Progenitor cell of endocrine pancreas (in vitro differentiated cells): Measurements from ENCODE around the gene RGL4. TPM values are rescaled to one million over a fixed set of nuclear protein-coding genes. Genes with fewer than 3 reads are reported as not detected.

ENCODE experiments used
- DNase-seq: peaks from one replicate; pipeline ENCODE4 v3.0.0; 2021; ENCODE audit warnings: low spot score; ENCODE audit not compliant: unreplicated experiment
- H3K27ac Mint-ChIP-seq: 2 replicates; pipeline ENCODE4 v1.8.0; 2021; ENCODE audit warnings: mild to moderate bottlenecking, moderate library complexity, mixed read lengths
- H3K27me3 Mint-ChIP-seq: 2 replicates; pipeline ENCODE4 v1.8.0; 2021; ENCODE audit warnings: mixed read lengths
- H3K36me3 Mint-ChIP-seq: 2 replicates; pipeline ENCODE4 v1.8.0; 2022; ENCODE audit warnings: mixed read lengths; ENCODE audit not compliant: insufficient read depth
- H3K4me1 Mint-ChIP-seq: 2 replicates; pipeline ENCODE4 v1.8.0; 2021; ENCODE audit warnings: low read depth, mixed read lengths
- H3K4me3 Mint-ChIP-seq: 2 replicates; pipeline ENCODE4 v1.8.0; 2021; ENCODE audit warnings: low read depth, mild to moderate bottlenecking, moderate library complexity, mixed read lengths
- H3K9me3 Mint-ChIP-seq: 2 replicates; pipeline ENCODE4 v1.8.0; 2021; ENCODE audit warnings: low read depth, mixed read lengths
- total RNA-seq: library from RNA; stranded (reverse); gene quantifications from 2 replicates; pipeline ENCODE4 v1.2.1, GENCODE V29; 2021
- TF ChIP-seq, protein P1 (sequence below): fragments of 200-600 bp; sonication (generic); IDR thresholded peaks from one replicate; pipeline ENCODE4 v1.5.0; 2021; ENCODE audit warnings: antibody characterized with exemption, mild to moderate bottlenecking; ENCODE audit not compliant: unreplicated experiment

Gene RGL4
- total RNA-seq, 1 donor from 2014 or later = 0.07 TPM

DNA sequence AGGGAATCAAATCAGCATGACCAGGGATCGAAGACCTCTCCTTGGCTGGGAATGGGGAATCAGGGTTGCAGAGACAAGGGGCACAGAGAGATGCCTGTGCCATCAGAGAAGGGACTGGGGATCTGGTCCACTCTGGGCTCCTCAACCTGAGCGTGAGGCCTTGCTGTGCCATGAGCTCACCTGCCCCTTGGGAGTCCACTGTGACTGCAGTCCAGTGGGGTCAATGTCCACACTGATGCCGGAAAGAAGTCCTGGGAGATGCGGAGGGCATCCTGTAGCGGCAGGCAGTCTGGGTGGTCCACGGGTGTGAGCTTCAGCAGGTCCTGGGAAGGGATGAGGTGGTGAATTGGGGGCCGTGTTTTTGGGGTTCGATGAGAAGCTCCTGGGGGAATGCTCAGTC lies 7.3 kb upstream of the RGL4 start:
- Mint-ChIP-seq H3K27me3 (no peaks in the 10 kb centered on the region), H3K4me1 (no peaks in the 10 kb centered on the region), H3K9me3 (no peaks in the 10 kb centered on the region), H3K27ac (no peak overlapping the region), H3K4me3 (no peak overlapping the region), H3K36me3 (peaks cover 9% of the 10 kb centered on the region)
- DNase-seq = no peak
- TF ChIP-seq, protein P1, sequence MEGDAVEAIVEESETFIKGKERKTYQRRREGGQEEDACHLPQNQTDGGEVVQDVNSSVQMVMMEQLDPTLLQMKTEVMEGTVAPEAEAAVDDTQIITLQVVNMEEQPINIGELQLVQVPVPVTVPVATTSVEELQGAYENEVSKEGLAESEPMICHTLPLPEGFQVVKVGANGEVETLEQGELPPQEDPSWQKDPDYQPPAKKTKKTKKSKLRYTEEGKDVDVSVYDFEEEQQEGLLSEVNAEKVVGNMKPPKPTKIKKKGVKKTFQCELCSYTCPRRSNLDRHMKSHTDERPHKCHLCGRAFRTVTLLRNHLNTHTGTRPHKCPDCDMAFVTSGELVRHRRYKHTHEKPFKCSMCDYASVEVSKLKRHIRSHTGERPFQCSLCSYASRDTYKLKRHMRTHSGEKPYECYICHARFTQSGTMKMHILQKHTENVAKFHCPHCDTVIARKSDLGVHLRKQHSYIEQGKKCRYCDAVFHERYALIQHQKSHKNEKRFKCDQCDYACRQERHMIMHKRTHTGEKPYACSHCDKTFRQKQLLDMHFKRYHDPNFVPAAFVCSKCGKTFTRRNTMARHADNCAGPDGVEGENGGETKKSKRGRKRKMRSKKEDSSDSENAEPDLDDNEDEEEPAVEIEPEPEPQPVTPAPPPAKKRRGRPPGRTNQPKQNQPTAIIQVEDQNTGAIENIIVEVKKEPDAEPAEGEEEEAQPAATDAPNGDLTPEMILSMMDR = no peak

DNA sequence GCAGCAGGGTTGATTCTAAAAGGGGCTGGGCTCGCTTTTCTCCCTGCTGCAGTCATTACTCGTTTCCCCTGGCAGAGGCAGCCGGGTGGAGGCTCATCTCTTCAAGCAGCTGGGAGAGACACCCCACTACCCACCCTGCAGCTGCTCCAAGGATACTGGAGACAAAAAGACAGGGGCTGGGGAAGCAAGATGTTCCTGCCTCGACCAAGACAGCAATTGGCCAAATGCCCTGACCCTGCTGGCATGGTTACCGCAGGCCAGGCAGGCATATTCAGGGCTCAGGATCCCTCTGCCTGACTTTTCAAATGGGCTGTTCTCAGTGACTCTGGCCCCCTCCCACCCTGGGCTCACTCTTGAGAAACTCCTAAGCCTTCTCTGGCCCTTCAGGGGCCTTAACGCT lies 6.8 kb upstream of the RGL4 start:
- Mint-ChIP-seq H3K4me3 (no peak overlapping the region), H3K27me3 (no peaks in the 10 kb centered on the region), H3K36me3 (peaks cover 9% of the 10 kb centered on the region), H3K27ac (no peak overlapping the region), H3K9me3 (no peaks in the 10 kb centered on the region), H3K4me1 (no peaks in the 10 kb centered on the region)
- TF ChIP-seq, protein P1 = no peak
- no peak for DNase-seq

DNA sequence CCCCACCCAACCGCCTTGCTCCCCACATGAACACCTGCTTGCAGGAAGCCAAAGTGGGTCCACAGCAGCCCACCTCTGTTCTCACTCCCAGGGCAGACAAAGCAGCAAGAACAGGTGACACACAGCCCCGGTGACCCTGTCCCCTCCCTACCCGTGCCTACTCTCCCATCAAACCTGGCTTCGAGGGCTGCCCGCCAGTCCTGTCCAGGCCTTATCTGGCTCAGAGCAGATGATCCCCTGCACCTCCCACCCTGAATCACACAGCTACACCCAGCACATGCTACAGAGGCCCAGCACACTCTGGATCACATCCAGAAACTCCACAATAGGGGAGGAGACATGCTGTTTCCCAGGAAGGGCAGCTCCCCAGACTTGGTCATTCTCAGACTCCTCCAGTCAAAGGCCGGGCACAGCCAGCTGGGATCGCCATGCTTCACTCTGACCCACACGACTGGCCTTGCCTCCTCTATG lies 6.2 kb upstream of the RGL4 start:
- peak overlapping the region; percentile 56 for H3K27ac Mint-ChIP-seq
- no peak overlapping the region for H3K4me3 Mint-ChIP-seq
- no peaks in the 10 kb centered on the region for H3K4me1 Mint-ChIP-seq
- TF ChIP-seq, protein P1 = no peak
- H3K9me3 Mint-ChIP-seq = no peaks in the 10 kb centered on the region
- peaks cover 9% of the 10 kb centered on the region for H3K36me3 Mint-ChIP-seq
- no peaks in the 10 kb centered on the region for H3K27me3 Mint-ChIP-seq
- DNase-seq = no peak

DNA sequence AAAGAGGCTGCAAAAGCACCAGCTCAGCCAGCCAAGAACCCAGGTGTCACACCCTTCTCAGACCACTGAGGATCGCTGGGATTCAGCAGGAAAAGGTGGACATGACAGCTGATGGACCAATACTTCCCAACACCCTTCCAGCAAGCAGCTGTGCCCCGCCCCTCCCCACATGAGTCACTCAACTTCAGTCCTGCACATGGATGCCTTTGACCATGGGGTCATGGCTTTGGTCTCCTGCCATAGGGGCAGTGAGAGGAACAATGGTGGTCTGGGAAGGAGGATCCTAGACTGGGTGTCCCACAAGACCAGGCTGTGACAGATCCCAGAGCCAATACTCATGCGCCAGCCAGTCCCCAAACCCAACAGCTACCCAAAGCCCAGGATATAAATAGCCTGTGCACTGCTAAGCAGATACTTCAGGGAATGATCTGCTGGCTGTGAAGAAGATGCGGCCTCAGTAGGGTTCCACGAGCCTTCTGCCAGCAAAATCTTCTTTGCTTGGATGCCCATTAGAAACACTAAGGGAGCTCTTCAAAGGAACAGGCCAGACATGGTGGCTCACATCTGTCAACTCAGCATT lies 5.5 kb upstream of the RGL4 start:
- no peaks in the 10 kb centered on the region for H3K9me3 Mint-ChIP-seq
- TF ChIP-seq, protein P1 = no peak
- no peaks in the 10 kb centered on the region for H3K4me1 Mint-ChIP-seq
- no peak overlapping the region for H3K27ac Mint-ChIP-seq
- H3K4me3 Mint-ChIP-seq = no peak overlapping the region
- no peak for DNase-seq
- H3K27me3 Mint-ChIP-seq = no peaks in the 10 kb centered on the region
- H3K36me3 Mint-ChIP-seq = peaks cover 11% of the 10 kb centered on the region

DNA sequence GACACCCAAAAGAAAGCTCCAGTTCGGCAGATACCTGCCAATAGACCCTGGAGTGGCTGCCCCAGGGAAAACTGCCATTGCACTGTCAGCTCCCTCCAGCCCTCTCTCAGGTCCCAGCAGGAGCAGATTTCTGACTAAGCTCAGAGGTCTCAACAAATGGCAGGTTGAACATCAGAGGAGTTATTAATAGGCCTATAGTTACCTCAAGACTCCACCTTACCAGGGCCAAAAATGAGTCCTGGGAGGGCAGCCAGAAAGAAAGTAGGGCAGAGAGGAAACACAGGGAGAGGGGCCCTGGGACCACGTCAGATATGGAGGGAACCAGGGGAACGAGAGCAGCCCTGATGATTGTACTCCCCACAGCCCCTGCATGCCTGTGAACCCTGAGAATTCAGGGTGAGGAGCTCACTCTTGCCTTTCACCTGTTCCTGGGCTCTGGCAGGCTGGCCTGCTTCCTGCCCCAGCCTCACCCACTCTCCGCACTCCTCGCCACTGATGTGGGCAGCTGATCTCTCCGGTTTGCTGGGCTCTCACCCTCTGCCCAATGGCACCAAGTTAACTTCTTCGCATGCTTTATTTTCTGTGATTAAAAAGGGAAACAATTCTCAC lies 4.3 kb upstream of the RGL4 start:
- DNase-seq = no peak
- H3K36me3 Mint-ChIP-seq = peaks cover 16% of the 10 kb centered on the region
- peak overlapping the region; percentile 17 for H3K27ac Mint-ChIP-seq
- H3K4me3 Mint-ChIP-seq = no peak overlapping the region
- H3K4me1 Mint-ChIP-seq = no peaks in the 10 kb centered on the region
- no peaks in the 10 kb centered on the region for H3K27me3 Mint-ChIP-seq
- H3K9me3 Mint-ChIP-seq = no peaks in the 10 kb centered on the region
- TF ChIP-seq, protein P1 = no peak
